Hepatocyte (in vitro differentiated cells): ENCODE measurements around the gene TPBGL. TPM values are rescaled to one million over a fixed set of nuclear protein-coding genes. Genes with fewer than 3 reads are reported as not detected.

Source experiments
- DNase-seq: peaks from one replicate; pipeline ENCODE4 v3.0.0-alpha.2; 2016; ENCODE audit warnings: low spot score
- H2AFZ ChIP-seq: fragments of 200-600 bp; sonication (generic); 2 replicates; pipeline ENCODE4 v1.6.0; 2016; ENCODE audit warnings: antibody characterized with exemption, mild to moderate bottlenecking
- H3K27ac ChIP-seq: fragments of 200-600 bp; sonication (generic); 2 replicates; pipeline ENCODE4 v1.5.1; 2016; ENCODE audit warnings: mild to moderate bottlenecking
- H3K27me3 ChIP-seq: fragments of 200-600 bp; sonication (generic); 2 replicates; pipeline ENCODE4 v1.6.1; 2016
- H3K36me3 ChIP-seq: fragments of 200-600 bp; sonication (generic); replicated peaks from 2 replicates; pipeline ENCODE4 v1.5.1; 2016; ENCODE audit warnings: low read depth; ENCODE audit not compliant: insufficient read depth
- H3K4me1 ChIP-seq: fragments of 200-600 bp; sonication (generic); 2 replicates; pipeline ENCODE4 v1.5.1; 2016; ENCODE audit warnings: mild to moderate bottlenecking, moderate library complexity; ENCODE audit not compliant: insufficient read depth
- H3K4me2 ChIP-seq: fragments of 200-600 bp; sonication (generic); 2 replicates; pipeline ENCODE4 v1.6.0; 2016
- H3K4me3 ChIP-seq: fragments of 200-600 bp; sonication (generic); 2 replicates; pipeline ENCODE4 v1.5.1; 2016; ENCODE audit warnings: mild to moderate bottlenecking
- H3K79me2 ChIP-seq: fragments of 200-600 bp; sonication (generic); 2 replicates; pipeline ENCODE4 v1.6.0; 2017; ENCODE audit warnings: mild to moderate bottlenecking
- H3K9me2 ChIP-seq: fragments of 200-600 bp; sonication (generic); replicated peaks from 2 replicates; pipeline ENCODE4 v1.6.0; 2017; ENCODE audit warnings: mild to moderate bottlenecking; ENCODE audit not compliant: insufficient read depth
- H3K9me3 ChIP-seq: fragments of 200-600 bp; sonication (generic); 2 replicates; pipeline ENCODE4 v1.5.1; 2016; ENCODE audit warnings: low read depth, mild to moderate bottlenecking
- H4K20me1 ChIP-seq: fragments of 200-600 bp; sonication (generic); 2 replicates; pipeline ENCODE4 v1.6.0; 2016; ENCODE audit warnings: mild to moderate bottlenecking; ENCODE audit not compliant: insufficient read depth, poor library complexity, severe bottlenecking
- CTCF ChIP-seq: fragments of 200-600 bp; sonication (generic); IDR thresholded peaks from 2 replicates; pipeline ENCODE4 v1.5.1; 2016; ENCODE audit warnings: antibody characterized with exemption, mild to moderate bottlenecking; ENCODE audit not compliant: poor library complexity
- EZH2 ChIP-seq: fragments of 200-600 bp; sonication (generic); IDR thresholded peaks from 2 replicates; pipeline ENCODE4 v1.6.1; 2016; ENCODE audit warnings: antibody characterized with exemption, mild to moderate bottlenecking, borderline replicate concordance
- EZH2phosphoT487 ChIP-seq: fragments of 200-600 bp; sonication (generic); IDR thresholded peaks from one replicate; pipeline ENCODE4 v1.6.1; 2018; ENCODE audit warnings: antibody characterized with exemption, mild to moderate bottlenecking, low read depth, moderate library complexity; ENCODE audit not compliant: unreplicated experiment, severe bottlenecking
- WGBS: methylation state at CpG from one replicate; pipeline ENCODE4 v1.1.6; 2016; ENCODE audit warnings: low lambda C conversion rate; ENCODE audit errors: missing lambda C conversion rate; 5-methylcytosine and 5-hydroxymethylcytosine counted together
- polyA plus RNA-seq: library from polyadenylated mRNA; unstranded; fragments of >200 nt; fragmentation: Nextera tagmentation; extraction: Ambion mirVana; gene quantifications from 2 replicates; pipeline ENCODE4 v1.2.1, GENCODE V29; 2016
- total RNA-seq: library from RNA; depleted of rRNA; stranded (reverse); fragments of >200 nt; gene quantifications from 2 replicates; pipeline ENCODE4 v1.2.3, GENCODE V29; 2014

TPBGL gene
- total and polyA plus RNA-seq, 2 experiments from 2014 or later: 0.12 TPM; not detected in 1

- Histone ChIP-seq H3K9me3 (no peaks in the 10 kb centered on the region), H3K27me3 (peaks cover 37% of the 10 kb centered on the region), H3K4me2 (no peak overlapping the region), H3K4me3 (no peak overlapping the region), H3K27ac (no peak overlapping the region), H4K20me1 (no peaks in the 10 kb centered on the region), H3K79me2 (no peaks in the 10 kb centered on the region), H3K4me1 (peaks cover 5% of the 10 kb centered on the region), H3K36me3 (no peaks in the 10 kb centered on the region), H2AFZ (no peak overlapping the region), H3K9me2 (no peaks in the 10 kb centered on the region)
- no peak for TF ChIP-seq EZH2
- no peak for TF ChIP-seq CTCF
- TF ChIP-seq EZH2phosphoT487: no peak
- DNase-seq: no peak
- 84% methylated on average over 8 of the region's 8 CpGs for WGBS
Observed at GRCh38 chr11:75237050-75237449, 3.5 kb upstream of the TPBGL start.

GRCh38 chr11:75238595-75239440, 1.8 kb upstream of the TPBGL start:
- Histone ChIP-seq H3K4me1 (peaks cover 5% of the 10 kb centered on the region), H3K4me2 (no peak overlapping the region), H3K9me2 (no peaks in the 10 kb centered on the region), H3K36me3 (no peaks in the 10 kb centered on the region), H3K9me3 (no peaks in the 10 kb centered on the region), H3K4me3 (no peak overlapping the region), H2AFZ (no peak overlapping the region), H3K79me2 (no peaks in the 10 kb centered on the region), H3K27me3 (peaks cover 54% of the 10 kb centered on the region), H4K20me1 (no peaks in the 10 kb centered on the region), H3K27ac (no peak overlapping the region)
- DNase-seq: no peak
- 85% methylated on average over 9 of the region's 9 CpGs for WGBS
- TF ChIP-seq CTCF (no peak), EZH2 (no peak), EZH2phosphoT487 (no peak)

- peaks cover 63% of the 10 kb centered on the region for H3K27me3 ChIP-seq
- H3K4me1 ChIP-seq: peaks cover 5% of the 10 kb centered on the region
- no peaks in the 10 kb centered on the region for H3K36me3 ChIP-seq
- 61% methylated on average over 10 of the region's 10 CpGs for WGBS
- H3K4me2 ChIP-seq: no peak overlapping the region
- H3K79me2 ChIP-seq: no peaks in the 10 kb centered on the region
- H3K9me2 ChIP-seq: no peaks in the 10 kb centered on the region
- no peak overlapping the region for H3K4me3 ChIP-seq
- no peak for DNase-seq
- no peak overlapping the region for H3K27ac ChIP-seq
- H2AFZ ChIP-seq: no peak overlapping the region
- no peaks in the 10 kb centered on the region for H4K20me1 ChIP-seq
- H3K9me3 ChIP-seq: no peaks in the 10 kb centered on the region
- TF ChIP-seq EZH2: no peak
- no peak for TF ChIP-seq EZH2phosphoT487
- no peak for TF ChIP-seq CTCF
Observed at GRCh38 chr11:75239531-75240290, 863 bp upstream of the TPBGL start.
